EH (cell line): Measurements from ENCODE around the gene GLDC.
"Not testable (repeated sequence)": the region's sequence is repeated elsewhere in the genome, so short reads cannot be mapped to it uniquely, and the experiment has no call there.

Source experiments
- DNase-seq: peaks from one replicate; pipeline ENCODE4 v3.0.0-alpha.2; 2015; ENCODE audit warnings: low read depth

GLDC gene

DNA sequence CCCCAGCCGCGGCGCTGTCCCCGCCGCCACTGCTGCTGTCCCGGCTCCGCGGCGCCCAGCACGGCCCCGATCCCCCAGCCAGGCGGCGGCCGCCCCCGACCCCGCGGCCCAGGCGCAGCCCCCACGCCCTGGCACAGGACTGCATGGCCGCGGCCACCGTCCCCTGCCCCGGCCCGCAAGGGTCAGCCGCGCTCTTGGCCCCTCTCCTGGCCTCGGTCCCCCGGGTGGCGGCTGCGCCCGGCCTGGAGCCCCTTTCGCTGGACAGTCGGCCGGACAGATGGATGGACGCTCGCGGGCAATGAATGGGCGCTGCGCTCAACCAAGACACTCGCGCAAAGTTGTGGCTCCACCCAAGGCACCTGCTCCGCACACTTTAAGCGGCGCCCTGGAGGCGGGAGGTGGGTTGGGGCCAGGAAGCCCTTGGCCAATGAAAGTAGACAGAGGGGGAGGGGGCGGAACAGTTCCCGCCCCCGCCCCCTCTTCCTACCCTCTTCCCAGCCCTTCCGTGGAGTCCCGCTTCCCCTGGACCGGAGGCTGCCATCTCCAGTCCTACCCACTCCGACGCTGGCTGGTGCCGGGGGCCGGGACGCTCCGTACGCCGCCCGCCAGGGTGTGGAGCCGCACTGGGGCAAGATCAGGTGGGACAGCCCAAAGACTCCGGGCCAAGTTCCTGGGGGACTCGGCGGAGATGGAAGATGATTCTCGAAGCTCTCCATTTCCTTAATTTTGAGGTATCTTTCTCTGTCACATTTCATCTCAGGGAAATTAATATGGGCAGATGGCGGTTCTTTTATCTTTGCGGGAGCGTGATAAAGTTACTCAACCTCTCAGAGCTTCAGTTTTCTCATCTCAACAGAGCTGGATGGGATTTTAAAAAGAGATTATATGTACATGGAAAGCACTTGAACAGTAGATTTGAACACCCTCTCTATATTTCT, at the start of gene GLDC:
TSS of gene GLDC (minus strand) at position 375 of the 938 bp plus-strand sequence. CDS start at position 145, 230 bp downstream.
- DNase-seq: no peak

DNA sequence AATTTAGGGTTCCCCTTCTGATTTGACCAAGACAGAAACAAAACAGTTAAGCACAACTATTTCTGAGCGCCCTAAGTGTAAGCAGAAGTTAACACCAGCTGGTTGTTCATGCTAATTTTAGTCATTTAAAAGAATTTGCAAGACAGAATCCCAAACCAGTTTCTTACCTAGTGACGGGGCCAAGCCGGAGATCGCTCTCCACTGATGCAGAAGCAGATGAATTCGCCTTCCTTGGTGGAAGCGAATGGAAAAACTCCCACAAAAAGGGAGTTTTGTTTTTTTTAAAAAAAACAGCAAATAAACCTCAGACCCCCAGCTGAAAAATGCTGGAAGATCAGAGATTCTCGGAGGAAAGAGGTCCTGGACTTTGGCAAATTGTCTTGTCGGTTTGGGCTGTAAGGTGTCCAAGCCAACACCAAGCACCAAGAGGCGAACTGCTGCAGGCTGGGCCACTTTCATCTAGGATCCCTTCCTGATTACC, 47.4 kb upstream of the GLDC start:
- no peak for DNase-seq

GRCh38 chr9:6692433-6692832, 46.9 kb upstream of the GLDC start:
- DNase-seq: no peak

DNA sequence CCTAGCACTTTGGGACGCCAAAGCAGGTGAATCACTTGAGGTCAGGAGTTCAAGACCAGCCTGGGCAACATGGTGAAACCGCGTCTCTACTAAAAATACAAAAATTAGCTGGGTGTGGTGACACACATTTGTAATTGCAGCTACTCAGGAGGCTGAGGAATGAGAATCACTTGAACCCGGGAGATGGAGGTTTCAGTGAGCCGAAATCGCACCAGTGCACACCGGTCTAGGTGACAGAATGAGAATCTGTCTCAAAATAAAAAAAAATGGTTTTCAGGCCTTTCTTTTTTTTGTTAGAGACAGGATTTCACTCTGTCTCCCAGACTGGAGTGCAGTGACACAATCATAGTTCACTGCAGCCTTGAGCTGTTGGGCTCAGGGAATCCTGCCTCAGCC, 45.1 kb upstream of the GLDC start:
- not testable (repeated sequence) for DNase-seq

GRCh38 chr9:6689893-6690674, 44.6 kb upstream of the GLDC start:
- DNase-seq: no peak

GRCh38 chr9:6687180-6687579, 41.7 kb upstream of the GLDC start:
- no peak for DNase-seq

DNA sequence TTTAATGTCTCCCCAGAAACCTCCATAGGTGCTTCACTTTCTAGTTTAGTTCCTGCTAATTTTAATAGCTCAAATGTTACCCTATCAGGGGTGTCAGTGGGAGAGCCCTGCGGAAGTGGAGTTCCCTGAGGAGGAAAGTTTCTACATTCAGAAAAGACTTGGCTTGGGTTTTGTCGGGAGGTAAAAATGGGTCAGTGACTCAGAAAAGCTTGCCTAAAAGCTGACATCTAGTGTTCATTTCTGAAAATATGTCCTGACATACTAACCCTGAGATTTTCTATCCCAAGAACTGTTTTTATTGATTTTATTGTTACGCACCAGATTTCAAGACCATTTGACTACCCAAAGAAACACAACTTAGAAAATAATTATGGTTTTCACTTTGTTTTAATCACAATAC, 40.9 kb upstream of the GLDC start:
- peak; percentile 30 for DNase-seq

- no peak for DNase-seq
Measured at GRCh38 chr9:6681957-6682501, 36.5 kb upstream of the GLDC start.

DNA sequence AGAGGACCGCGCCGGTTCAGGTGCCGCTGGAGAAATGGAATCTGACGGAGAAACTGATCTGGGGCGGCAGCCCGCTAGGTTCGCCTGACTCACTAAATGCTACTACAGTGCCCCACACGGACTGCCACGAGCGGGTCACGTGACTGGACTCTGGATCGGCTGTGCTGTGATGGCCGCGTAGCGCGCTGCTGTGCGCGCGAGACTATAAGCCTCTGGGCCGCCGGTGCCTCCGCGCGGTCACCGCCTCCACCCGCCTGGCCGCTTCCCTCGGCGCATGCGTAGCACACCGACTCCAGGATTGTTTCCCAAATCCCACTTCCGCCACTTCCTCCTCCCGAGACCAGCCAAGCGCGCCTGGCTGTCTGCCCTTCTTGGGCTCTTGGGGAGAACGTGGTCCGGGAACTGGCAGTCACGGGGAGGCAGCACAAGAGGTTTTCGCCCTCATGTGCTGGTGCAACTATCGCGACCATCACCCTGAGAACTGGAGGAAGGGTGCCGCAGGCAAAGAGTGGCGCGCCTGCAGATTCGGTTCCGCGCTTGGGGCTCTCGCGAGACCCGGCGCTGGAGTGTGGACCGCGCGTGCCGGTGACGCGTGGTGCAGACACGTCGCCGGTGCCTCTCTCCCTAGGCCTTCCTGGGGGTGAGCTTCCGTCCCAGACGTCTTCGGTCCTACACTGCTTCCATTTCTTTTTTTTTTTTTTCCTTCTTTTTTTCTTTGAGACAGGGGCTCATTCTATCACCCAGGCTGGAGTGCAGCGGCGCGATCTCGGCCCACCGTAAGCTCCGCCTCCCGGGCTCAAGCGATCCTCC, 35.8 kb upstream of the GLDC start:
- DNase-seq: peak; percentile 98

- DNase-seq: no peak
Measured at GRCh38 chr9:6680797-6681146, 35.2 kb upstream of the GLDC start.

GRCh38 chr9:6677803-6678202, 32.3 kb upstream of the GLDC start:
- no peak for DNase-seq

- DNase-seq: no peak
Measured at GRCh38 chr9:6676254-6676921, 30.9 kb upstream of the GLDC start.

- DNase-seq: no peak
Measured at GRCh38 chr9:6675268-6675667, 29.7 kb upstream of the GLDC start.

DNA sequence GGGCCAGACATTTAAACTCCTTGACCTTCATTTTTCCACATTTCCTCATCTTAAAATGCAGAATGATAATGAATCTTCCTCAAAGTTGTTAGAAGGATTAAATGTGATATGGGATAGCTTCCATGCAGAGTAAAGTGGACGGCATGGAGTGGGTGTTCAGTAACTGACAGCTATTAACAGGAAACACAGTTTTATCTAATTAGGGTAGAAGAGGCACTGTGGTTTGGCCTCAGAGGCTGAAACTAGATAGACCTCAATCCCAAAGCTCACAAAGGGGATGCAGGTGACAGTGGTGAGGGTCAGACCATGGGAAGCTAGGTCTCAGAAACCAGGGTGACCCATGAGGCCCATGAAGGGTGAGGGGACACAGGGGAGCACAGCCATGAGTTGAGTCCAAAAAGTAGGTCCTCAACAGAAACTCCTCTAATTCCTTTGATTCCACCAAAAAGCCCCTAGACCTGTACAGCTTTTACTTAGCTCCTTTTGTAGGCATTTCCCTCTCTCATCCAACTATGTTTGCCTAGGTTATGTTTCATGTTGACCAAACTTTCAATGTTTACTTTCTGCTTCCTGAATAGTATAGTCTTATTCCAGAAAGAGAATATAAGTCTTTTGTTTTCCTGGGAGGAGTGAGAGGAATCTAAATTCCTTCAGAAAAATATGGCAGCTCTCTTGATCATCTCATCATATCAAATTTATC, 27.9 kb upstream of the GLDC start:
- DNase-seq: no peak

DNA sequence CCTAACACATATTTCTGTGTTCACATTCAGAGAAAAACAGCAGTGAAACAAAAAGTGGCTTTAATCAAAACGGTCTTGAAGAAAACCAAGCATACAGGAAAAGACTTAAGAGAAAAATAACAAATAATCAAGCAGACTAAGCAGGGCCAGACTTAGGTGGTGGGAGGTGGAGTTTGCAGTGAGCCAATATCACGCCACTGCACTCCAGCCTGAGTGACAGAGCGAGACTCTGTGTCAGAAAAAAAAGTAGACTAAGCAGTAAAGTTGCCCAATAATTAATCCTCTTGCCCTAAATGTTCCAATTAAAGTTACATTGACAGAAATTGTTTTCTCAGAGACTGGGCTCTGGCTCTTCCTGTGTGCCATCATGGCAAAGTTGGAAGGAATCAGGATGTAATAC, 26.6 kb upstream of the GLDC start:
- no peak for DNase-seq

DNA sequence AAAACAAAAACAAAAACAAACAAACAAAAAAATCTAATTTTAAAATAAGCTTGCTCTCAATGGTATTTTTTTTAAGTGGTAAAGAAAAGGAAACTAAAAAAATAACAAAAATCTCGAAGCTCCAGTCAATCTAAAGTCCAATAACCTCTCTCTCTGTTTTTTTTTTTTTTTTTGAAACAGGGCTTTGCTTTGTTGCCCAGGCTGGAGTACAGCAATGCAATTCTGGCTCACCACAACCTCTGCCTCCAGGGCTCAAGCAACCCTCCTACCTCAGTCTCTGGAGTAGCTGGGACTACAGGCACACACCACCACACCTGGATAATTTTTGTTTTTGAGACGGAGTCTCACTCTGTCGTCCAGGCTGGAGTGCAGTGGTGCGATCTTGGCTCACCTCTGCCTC, 25.9 kb upstream of the GLDC start:
- no peak for DNase-seq

GRCh38 chr9:6669881-6670280, 24.4 kb upstream of the GLDC start:
- DNase-seq: no peak

DNA sequence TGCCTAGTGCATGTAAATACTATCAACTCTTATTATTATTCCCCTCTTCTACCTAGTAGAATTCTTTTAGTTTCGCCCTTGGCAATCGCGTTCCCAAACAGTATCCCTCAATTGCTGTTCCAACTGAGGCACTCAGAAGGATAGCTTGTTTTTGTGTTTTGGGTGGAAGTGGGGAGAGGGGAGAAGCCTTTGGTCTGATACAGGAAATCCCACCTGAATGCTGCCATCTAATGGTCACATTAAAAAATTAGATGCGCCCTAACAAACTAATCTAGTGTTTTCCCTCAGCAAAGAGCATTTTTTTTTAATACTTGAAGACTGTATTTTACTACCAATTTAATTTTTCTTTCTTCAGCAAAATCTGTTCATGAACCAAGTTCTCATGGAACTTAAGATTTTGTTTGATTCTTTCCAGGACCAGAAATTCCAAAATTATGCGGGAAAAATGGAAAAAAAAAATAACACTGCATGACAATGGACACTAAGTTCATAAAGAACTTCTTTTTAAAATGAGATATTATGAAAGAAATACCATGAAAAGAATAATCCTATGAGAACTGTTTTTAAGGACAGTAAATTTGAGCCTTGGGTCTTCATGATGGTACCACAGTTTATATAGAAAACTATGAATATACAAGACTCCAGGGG, 22.2 kb upstream of the GLDC start:
- peak; percentile 42 for DNase-seq

DNA sequence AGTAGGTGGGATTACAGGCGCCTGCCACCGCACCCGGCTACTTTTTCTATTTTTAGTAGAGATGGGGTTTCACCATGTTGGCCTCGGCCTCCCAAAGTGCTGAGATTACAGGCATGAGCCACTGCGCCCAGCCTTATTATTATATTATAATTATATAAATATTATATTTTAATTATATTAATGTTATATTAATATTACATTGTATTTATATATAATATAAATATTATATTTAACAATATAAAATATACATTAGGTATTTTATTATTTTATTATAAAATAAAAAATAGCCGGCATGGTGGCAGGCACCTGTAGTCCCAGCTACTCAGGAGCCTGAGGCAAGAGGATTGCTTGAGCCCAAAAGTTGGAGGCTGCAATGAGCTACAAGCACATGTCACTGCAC, 21.6 kb upstream of the GLDC start:
- DNase-seq: no peak

GRCh38 chr9:6665628-6666027, 20.1 kb upstream of the GLDC start:
- DNase-seq: no peak
